Brain microvascular endothelial cell (primary cell): ENCODE data around the gene EFTUD2.
A peak's percentile ranks its signal among the peaks of the same experiment; 100 is the strongest.

Experiments
- DNase-seq: peaks from one replicate; pipeline ENCODE4 v3.0.0-alpha.2; 2020
- H3K27ac ChIP-seq: fragments of 250-450 bp; sonication (Bioruptor Pico); 2 replicates; pipeline ENCODE4 v1.5.1; 2020; ENCODE audit warnings: mild to moderate bottlenecking, moderate library complexity
- H3K27me3 ChIP-seq: fragments of 250-450 bp; sonication (Bioruptor Pico); replicated peaks from 2 replicates; pipeline ENCODE4 v1.5.1; 2020; ENCODE audit warnings: mild to moderate bottlenecking
- H3K36me3 ChIP-seq: fragments of 250-450 bp; sonication (Bioruptor Pico); replicated peaks from 2 replicates; pipeline ENCODE4 v1.5.1; 2020; ENCODE audit warnings: mild to moderate bottlenecking
- H3K4me3 ChIP-seq: 2 replicates; pipeline ENCODE4 v1.5.1; 2011; ENCODE audit warnings: low read depth, mild to moderate bottlenecking, control low read depth, low read length, moderate library complexity
- CTCF ChIP-seq: IDR thresholded peaks from 2 replicates; pipeline ENCODE4 v1.5.1; 2011; ENCODE audit warnings: low read depth, mild to moderate bottlenecking, moderate library complexity, low read length, control low read depth, inconsistent platforms; ENCODE audit errors: missing control alignments
- in situ Hi-C: cut with HindIII; loops from 2 replicates; pipeline ENCODE4 v1.10.0; 2017; ENCODE audit warnings: low sequenced_read_pairs, low pct_ligation_motif_present

The EFTUD2 gene

GRCh38 chr17:44850025-44850424 lies 49.2 kb downstream of the EFTUD2 start:
- no peak for DNase-seq
- H3K27me3 ChIP-seq, result no peaks in the 10 kb centered on the region
- peaks cover 45% of the 10 kb centered on the region for H3K36me3 ChIP-seq
- no peak for TF ChIP-seq CTCF
- in situ Hi-C loops, result no loop called here
- no peak overlapping the region for H3K4me3 ChIP-seq
- H3K27ac ChIP-seq, result no peak overlapping the region

GRCh38 chr17:44848961-44849489 lies 50.2 kb downstream of the EFTUD2 start:
- Histone ChIP-seq H3K36me3 (peaks cover 35% of the 10 kb centered on the region), H3K27ac (no peak overlapping the region), H3K27me3 (no peaks in the 10 kb centered on the region), H3K4me3 (no peak overlapping the region)
- in situ Hi-C loops, result no loop called here
- TF ChIP-seq CTCF, result no peak
- DNase-seq, result no peak

GRCh38 chr17:44848257-44848795 lies 50.9 kb downstream of the EFTUD2 start:
- TF ChIP-seq CTCF, result no peak
- Histone ChIP-seq H3K27me3 (no peaks in the 10 kb centered on the region), H3K27ac (no peak overlapping the region), H3K4me3 (no peak overlapping the region), H3K36me3 (peaks cover 28% of the 10 kb centered on the region)
- in situ Hi-C loops, result no loop called here
- no peak for DNase-seq

GRCh38 chr17:44847586-44847985 lies 51.7 kb downstream of the EFTUD2 start, which contains the start of gene HIGD1B:
Gene HIGD1B, plus strand, starts transcription at chr17:44847883. Its CDS starts 270 bp downstream, at chr17:44848153.
- no peak for DNase-seq
- Histone ChIP-seq H3K27me3 (no peaks in the 10 kb centered on the region), H3K4me3 (no peak within 1 kb of the TSS), H3K27ac (no peak within 1 kb of the TSS), H3K36me3 (peaks cover 20% of the 10 kb centered on the region)
- in situ Hi-C loops, result no loop called here
- no peak for TF ChIP-seq CTCF

- Histone ChIP-seq H3K4me3 (no peak overlapping the region), H3K27me3 (no peaks in the 10 kb centered on the region), H3K27ac (no peak overlapping the region), H3K36me3 (peaks cover 11% of the 10 kb centered on the region)
- in situ Hi-C loops, result no loop called here
- no peak for TF ChIP-seq CTCF
- DNase-seq, result no peak
Measured at GRCh38 chr17:44846206-44846605, 53.0 kb downstream of the EFTUD2 start.

GRCh38 chr17:44844390-44844830 lies 54.8 kb downstream of the EFTUD2 start:
- no peaks in the 10 kb centered on the region for H3K36me3 ChIP-seq
- no peaks in the 10 kb centered on the region for H3K27me3 ChIP-seq
- peak; percentile 27 for TF ChIP-seq CTCF
- no peak for DNase-seq
- no peak overlapping the region for H3K27ac ChIP-seq
- in situ Hi-C loops, result no loop called here
- H3K4me3 ChIP-seq, result no peak overlapping the region
